C4-2B (cell line): ENCODE measurements around the gene MAP3K20.

ENCODE experiments used
- CTCF ChIP-seq: fragments of 450-650 bp; conservative IDR thresholded peaks from 2 replicates; pipeline ENCODE4 v1.5.1; 2017; ENCODE audit warnings: mild to moderate bottlenecking
- ZFX ChIP-seq: fragments of 450-650 bp; IDR thresholded peaks from 2 replicates; pipeline ENCODE4 v1.6.1; 2017

GRCh38 chr2:173217116-173217840, 141.6 kb downstream of the MAP3K20 start:
- TF ChIP-seq CTCF (no peak), ZFX (no peak)
